GM21360 (cell line): Measurements from ENCODE around the gene XAGE5.
"Not testable (repeated sequence)": the region's sequence is repeated elsewhere in the genome, so short reads cannot be mapped to it uniquely, and the experiment has no call there.

Source experiments
- ATAC-seq: cut with Tn5 transposase; IDR thresholded peaks from one replicate; pipeline ENCODE4 v1.9.1; 2021; ENCODE audit warnings: mild to moderate bottlenecking, moderate library complexity; ENCODE audit not compliant: unreplicated experiment

XAGE5 gene

DNA sequence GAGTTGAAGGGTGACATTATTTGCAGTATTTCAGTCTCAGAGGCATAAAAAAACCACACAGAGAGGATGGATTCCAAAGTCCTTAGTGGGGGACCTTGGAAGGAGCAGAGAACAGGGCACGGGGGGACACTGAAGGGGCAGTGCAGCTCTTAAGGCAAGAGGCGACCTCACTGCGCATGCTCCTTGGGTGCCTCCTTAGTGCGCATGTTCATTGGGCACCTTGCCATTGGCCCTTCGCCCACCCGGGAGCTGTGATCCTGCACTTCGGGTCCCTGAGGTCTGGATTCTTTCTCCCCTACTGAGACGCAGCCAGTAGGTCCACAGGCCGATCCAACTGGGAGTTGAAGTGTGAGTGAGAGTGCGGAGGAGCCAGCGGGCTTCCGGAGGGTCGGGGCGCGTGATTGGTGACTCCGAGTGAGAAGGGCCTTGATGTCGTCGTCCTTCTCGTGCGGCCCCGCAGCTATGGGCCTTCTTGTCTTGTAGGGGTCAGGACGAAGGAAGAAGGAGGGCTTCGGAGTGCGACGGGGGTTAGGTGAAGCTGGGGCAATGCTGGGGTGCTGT lies at the start of gene XAGE5:
Gene XAGE5, plus strand, starts transcription at position 223 of the 561 bp plus-strand sequence. CDS start 1,280 bp downstream, outside the sequence.
- ATAC-seq, result no peak

- not testable (repeated sequence) for ATAC-seq
These were observed 45.1 kb upstream of the XAGE5 start for GRCh38 chrX:52765983-52766382.

GRCh38 chrX:52773504-52773903 lies 37.6 kb upstream of the XAGE5 start:
- ATAC-seq, result not testable (repeated sequence)

DNA sequence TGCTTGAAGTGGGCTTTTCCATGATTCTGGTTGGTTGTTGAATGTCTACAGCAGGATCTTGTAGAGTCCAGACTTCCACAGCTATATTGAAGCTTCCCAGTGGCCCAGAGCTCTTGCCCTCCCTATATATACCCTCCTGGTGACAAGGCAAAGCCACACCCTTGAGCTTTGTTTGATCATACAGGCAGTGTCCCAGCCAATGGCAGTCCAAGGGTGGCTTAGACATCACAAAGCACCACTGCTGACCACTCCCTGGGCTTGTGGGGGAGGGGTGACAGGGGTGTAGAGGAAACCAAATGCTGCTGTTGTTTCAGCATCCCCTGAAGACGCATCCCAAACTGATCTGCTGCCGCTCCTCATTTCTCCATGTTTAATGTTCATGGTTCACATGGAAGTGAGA lies 13.8 kb upstream of the XAGE5 start, which contains the start of gene SPANXN5:
Gene SPANXN5, minus strand, starts transcription at position 101 of the 400 bp plus-strand sequence. Its CDS starts 79 bp downstream, at position 22.
- ATAC-seq, result not testable (repeated sequence)

DNA sequence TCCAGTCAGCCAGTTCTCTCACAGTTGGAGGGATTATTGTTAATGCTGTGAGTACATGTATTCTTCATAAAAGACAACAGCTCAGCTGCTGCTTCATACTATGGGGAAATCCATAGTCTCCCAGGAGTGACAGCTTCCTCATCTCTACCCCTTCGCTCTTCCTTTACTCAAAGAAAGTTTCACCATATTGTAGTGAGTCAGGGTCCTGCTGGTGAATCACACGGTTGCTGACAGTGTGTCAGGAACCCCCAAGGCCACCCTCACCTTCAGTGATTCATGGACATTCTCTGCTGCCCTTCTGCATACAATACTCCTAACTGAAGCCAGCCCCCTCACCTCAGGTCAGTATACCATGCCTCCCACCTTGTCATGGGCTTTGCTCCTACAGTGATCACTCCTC lies 6.2 kb upstream of the XAGE5 start:
- ATAC-seq, result not testable (repeated sequence)

DNA sequence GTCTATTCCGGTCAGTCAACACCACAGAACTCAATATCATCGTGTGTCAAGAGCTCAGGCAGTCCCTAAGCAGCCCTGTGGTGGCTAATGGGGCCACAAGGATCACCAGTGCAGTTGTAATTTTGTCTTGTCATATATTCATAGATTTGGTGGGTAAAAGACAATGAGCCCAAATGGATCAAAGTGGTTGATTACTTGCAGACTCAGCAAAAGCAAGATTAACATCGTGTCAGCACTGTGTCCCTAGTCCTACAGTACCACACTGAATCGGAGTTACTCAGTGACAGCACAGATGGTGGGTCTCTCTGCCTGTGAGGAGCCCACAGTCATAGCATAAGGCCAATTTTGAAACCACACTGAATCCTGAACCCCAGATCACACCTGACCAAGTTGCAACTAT lies 8.7 kb downstream of the XAGE5 start:
- ATAC-seq, result no peak

GRCh38 chrX:52821079-52821760 lies 10.1 kb downstream of the XAGE5 start:
- no peak for ATAC-seq

DNA sequence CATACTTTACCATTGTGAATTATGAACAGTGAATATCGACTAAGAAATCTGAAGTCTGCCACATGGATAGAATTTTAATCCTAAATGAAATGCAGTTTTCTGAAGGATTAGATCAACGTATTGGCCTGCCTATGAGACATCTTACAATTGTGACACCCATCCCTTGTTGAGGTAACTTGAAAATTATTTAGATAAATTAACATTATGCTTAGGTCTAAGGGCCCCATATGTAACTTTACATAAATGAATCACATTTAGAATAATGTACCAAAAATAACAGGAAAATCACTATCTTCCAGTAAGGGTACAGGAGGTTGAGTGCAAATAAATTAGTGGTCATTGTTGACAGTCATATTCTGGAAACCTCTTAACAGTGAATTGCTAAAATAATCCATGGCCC lies 13.5 kb downstream of the XAGE5 start:
- ATAC-seq, result no peak

DNA sequence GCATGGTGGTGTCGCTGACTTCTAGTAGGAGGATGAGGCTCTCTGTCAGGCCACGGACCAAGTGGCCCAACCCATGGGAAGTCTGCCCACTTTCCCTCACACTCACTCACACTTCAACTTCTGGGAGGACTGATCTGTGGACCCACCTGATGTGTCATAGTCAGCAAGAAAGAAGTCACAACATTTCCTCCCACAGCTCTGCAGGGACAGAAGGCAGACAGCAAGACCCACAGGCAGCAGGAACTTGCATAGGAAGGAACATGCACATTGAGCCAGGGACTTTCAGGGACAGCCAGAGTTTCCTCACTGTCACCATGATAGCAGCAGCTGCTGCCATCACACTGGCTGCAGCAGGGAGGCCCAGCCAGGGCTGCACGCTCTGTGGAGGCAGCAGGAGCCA lies 19.5 kb downstream of the XAGE5 start:
- ATAC-seq, result no peak

GRCh38 chrX:52839137-52839536 lies 28.1 kb downstream of the XAGE5 start:
- no peak for ATAC-seq

GRCh38 chrX:52843619-52844018 lies 32.5 kb downstream of the XAGE5 start:
- not testable (repeated sequence) for ATAC-seq

GRCh38 chrX:52852110-52852860 lies 41.2 kb downstream of the XAGE5 start:
- ATAC-seq, result no peak

DNA sequence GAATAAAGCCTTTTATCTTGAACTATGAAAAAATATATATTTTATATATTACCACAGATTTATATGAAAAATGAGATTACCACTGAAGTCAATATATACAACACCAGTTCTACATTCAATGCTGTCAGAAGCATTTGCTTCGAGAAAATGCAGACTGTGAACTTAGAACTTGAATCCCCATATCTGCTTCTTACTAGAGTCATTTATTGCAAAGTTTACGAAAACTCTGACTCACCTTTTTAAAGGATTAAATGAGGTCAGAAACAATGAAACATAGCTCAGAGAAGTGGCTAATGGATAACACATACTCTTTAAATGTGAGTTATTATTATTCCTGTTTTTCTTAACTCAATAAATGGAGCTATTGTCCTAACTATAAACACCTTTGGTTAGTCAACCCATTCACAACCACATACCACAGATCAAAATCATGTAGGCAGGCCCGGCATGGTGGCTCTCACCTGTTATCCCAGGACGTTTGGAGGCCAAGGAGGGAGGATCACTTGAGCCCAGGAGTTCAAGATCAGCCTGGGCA lies 46.0 kb downstream of the XAGE5 start:
- not testable (repeated sequence) for ATAC-seq

- ATAC-seq, result no peak
These were observed 54.4 kb downstream of the XAGE5 start for GRCh38 chrX:52865343-52865998.
